HepG2 (cell line): Measurements from ENCODE around the gene RASSF7. TPM values are rescaled to one million over a fixed set of nuclear protein-coding genes. Genes with fewer than 3 reads are reported as not detected.

Experiments
- CERS6 ChIP-seq: sonication (generic); formaldehyde crosslinking; IDR thresholded peaks from 2 replicates; pipeline ENCODE4 v1.5.0; 2020; ENCODE audit warnings: missing genetic modification reagents
- CREB1 ChIP-seq, 2 experiments: fragments of 450-650 bp in 1 of 2; IDR thresholded peaks; 2 replicates each; pipeline ENCODE4 v1.6.1; 2016 to 2017; ENCODE audit warnings: control low read depth in 1 of 2, mild to moderate bottlenecking in 1 of 2, missing compliant biosample characterization in 1 of 2, missing genetic modification characterization in 1 of 2
- CREBL2 ChIP-seq: sonication (generic); formaldehyde crosslinking; IDR thresholded peaks from 2 replicates; pipeline ENCODE4 v1.8.1; 2023; ENCODE audit warnings: missing genetic modification reagents, mild to moderate bottlenecking, borderline replicate concordance
- DMAP1 ChIP-seq: IDR thresholded peaks from 2 replicates; pipeline ENCODE4 v1.6.1; 2016
- HNRNPUL1 ChIP-seq: fragments of 200-400 bp; formaldehyde crosslinking; IDR thresholded peaks from 2 replicates; pipeline ENCODE4 v1.6.1; 2017; ENCODE audit warnings: low read depth, mild to moderate bottlenecking, low read length, moderate library complexity
- KLF6 ChIP-seq: IDR thresholded peaks from 2 replicates; pipeline ENCODE4 v1.8.0; 2016; ENCODE audit warnings: missing biosample characterization, missing genetic modification reagents
- SCMH1 ChIP-seq: sonication (generic); formaldehyde crosslinking; IDR thresholded peaks from 2 replicates; pipeline ENCODE4 v1.9.0; 2021; ENCODE audit warnings: missing genetic modification reagents, mild to moderate bottlenecking, borderline replicate concordance
- SKI ChIP-seq: fragments of 450-650 bp; IDR thresholded peaks from one replicate; pipeline ENCODE4 v1.6.1; 2018; ENCODE audit warnings: mild to moderate bottlenecking; ENCODE audit not compliant: partially characterized antibody
- SNAI1 ChIP-seq: sonication (generic); formaldehyde crosslinking; IDR thresholded peaks from 2 replicates; pipeline ENCODE4 v1.5.0; 2020; ENCODE audit warnings: mild to moderate bottlenecking, missing genetic modification reagents, borderline replicate concordance
- THAP9 ChIP-seq: sonication (generic); formaldehyde crosslinking; IDR thresholded peaks from 2 replicates; pipeline ENCODE4; 2020; ENCODE audit warnings: missing genetic modification reagents, mild to moderate bottlenecking, borderline replicate concordance
- ZBTB14 ChIP-seq: sonication (generic); formaldehyde crosslinking; IDR thresholded peaks from 2 replicates; pipeline ENCODE4 v1.4.0; 2020; ENCODE audit warnings: missing genetic modification reagents
- ZBTB8A ChIP-seq: sonication (generic); formaldehyde crosslinking; IDR thresholded peaks from 2 replicates; pipeline ENCODE4 v1.4.0; 2020; ENCODE audit warnings: mild to moderate bottlenecking, low read depth, missing genetic modification reagents, borderline replicate concordance
- ZC3H4 ChIP-seq: sonication (generic); formaldehyde crosslinking; IDR thresholded peaks from 2 replicates; pipeline ENCODE4 v1.4.0; 2020; ENCODE audit warnings: missing genetic modification reagents, borderline replicate concordance
- ZNF510 ChIP-seq: sonication (generic); formaldehyde crosslinking; IDR thresholded peaks from 2 replicates; pipeline ENCODE4 v1.4.0; 2020; ENCODE audit warnings: low read depth, mild to moderate bottlenecking, missing genetic modification reagents
- ZNF7 ChIP-seq: IDR thresholded peaks from 2 replicates; pipeline ENCODE4 v1.6.1; 2016; ENCODE audit warnings: missing biosample characterization, missing genetic modification reagents
- ZSCAN21 ChIP-seq: sonication (generic); formaldehyde crosslinking; IDR thresholded peaks from 2 replicates; pipeline ENCODE4 v1.8.0; 2022; ENCODE audit warnings: mild to moderate bottlenecking, missing genetic modification reagents, moderate library complexity, borderline replicate concordance
- ZSCAN29 ChIP-seq: sonication (generic); formaldehyde crosslinking; conservative IDR thresholded peaks from 2 replicates; pipeline ENCODE4 v1.4.0; 2020; ENCODE audit warnings: mild to moderate bottlenecking, missing genetic modification reagents
- polyA plus RNA-seq, 8 experiments: library from polyadenylated mRNA; depleted of rRNA in 3 of 8; stranded (reverse) in 7 of 8; unstranded in 1 of 8; fragments of >200 nt; fragmentation: Illumina TruSeq in 4 of 8; extraction: Trizol in 4 of 8; gene quantifications; 2 replicates each; pipeline versions ENCODE4 v1.2.1 to v1.2.3, GENCODE V29; 2011 to 2016; ENCODE audit warnings: low read depth in 4 of 8, missing spikeins in 1 of 8, mixed read lengths in 1 of 8; ENCODE audit not compliant: insufficient read depth in 1 of 8
- total RNA-seq, 5 experiments: library from RNA; depleted of rRNA; stranded (reverse); fragments of >200 nt; fragmentation: Illumina TruSeq; extraction: Trizol; gene quantifications; 2 replicates each; pipeline ENCODE4 v1.2.3, GENCODE V29; 2016; ENCODE audit warnings: low read depth in 1 of 5
- TF ChIP-seq, protein P1 (sequence below): sonication (generic); formaldehyde crosslinking; IDR thresholded peaks from 2 replicates; pipeline ENCODE4 v1.8.0; 2022; ENCODE audit warnings: missing genetic modification reagents, low read depth, mild to moderate bottlenecking, borderline replicate concordance
- TF ChIP-seq, protein P2 (sequence below): sonication (generic); formaldehyde crosslinking; IDR thresholded peaks from 2 replicates; pipeline ENCODE4 v1.4.0; 2020; ENCODE audit warnings: mild to moderate bottlenecking, low read depth, missing genetic modification reagents
- TF ChIP-seq, protein P3 (sequence below): sonication (generic); formaldehyde crosslinking; IDR thresholded peaks from 2 replicates; pipeline ENCODE4 v1.4.0; 2020; ENCODE audit warnings: low read depth, mild to moderate bottlenecking, missing genetic modification reagents

Gene RASSF7
- total and polyA plus RNA-seq, 2 of the 13 experiments (the other 11 are each of a cell fraction or from before 2014, with no cell fraction given), result 20.2 to 28.6 TPM

- 0 out of 2 replicates have a peak, but pooled peaks have one; percentile 29 for TF ChIP-seq THAP9 (CRISPR knock-in tag)
- TF ChIP-seq, protein P1, sequence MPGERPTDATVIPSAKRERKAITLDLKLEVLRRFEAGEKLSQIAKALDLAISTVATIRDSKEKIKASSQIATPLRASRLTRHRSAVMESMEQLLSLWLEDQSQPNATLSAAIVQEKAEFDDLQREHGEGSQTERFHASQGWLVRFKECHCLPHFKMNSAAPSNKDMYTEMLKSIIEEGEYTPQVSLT (CRISPR knock-in tag), result no peak
- TF ChIP-seq, protein P2, sequence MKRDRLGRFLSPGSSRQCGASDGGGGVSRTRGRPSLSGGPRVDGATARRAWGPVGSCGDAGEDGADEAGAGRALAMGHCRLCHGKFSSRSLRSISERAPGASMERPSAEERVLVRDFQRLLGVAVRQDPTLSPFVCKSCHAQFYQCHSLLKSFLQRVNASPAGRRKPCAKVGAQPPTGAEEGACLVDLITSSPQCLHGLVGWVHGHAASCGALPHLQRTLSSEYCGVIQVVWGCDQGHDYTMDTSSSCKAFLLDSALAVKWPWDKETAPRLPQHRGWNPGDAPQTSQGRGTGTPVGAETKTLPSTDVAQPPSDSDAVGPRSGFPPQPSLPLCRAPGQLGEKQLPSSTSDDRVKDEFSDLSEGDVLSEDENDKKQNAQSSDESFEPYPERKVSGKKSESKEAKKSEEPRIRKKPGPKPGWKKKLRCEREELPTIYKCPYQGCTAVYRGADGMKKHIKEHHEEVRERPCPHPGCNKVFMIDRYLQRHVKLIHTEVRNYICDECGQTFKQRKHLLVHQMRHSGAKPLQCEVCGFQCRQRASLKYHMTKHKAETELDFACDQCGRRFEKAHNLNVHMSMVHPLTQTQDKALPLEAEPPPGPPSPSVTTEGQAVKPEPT (CRISPR knock-in tag), result no peak
- TF ChIP-seq HNRNPUL1, result no peak
- TF ChIP-seq, protein P3, sequence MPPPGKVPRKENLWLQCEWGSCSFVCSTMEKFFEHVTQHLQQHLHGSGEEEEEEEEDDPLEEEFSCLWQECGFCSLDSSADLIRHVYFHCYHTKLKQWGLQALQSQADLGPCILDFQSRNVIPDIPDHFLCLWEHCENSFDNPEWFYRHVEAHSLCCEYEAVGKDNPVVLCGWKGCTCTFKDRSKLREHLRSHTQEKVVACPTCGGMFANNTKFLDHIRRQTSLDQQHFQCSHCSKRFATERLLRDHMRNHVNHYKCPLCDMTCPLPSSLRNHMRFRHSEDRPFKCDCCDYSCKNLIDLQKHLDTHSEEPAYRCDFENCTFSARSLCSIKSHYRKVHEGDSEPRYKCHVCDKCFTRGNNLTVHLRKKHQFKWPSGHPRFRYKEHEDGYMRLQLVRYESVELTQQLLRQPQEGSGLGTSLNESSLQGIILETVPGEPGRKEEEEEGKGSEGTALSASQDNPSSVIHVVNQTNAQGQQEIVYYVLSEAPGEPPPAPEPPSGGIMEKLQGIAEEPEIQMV (CRISPR knock-in tag), result no peak
- TF ChIP-seq DMAP1 (CRISPR knock-in tag), result peak; percentile 50; the same call in 1 of the 2 replicates
- no peak for TF ChIP-seq SCMH1 (CRISPR knock-in tag)
- no peak for TF ChIP-seq CERS6
- TF ChIP-seq SKI, result no peak
- TF ChIP-seq SNAI1 (CRISPR knock-in tag), result no peak
- no peak for TF ChIP-seq KLF6 (CRISPR knock-in tag)
- TF ChIP-seq ZSCAN21 (CRISPR knock-in tag), result no peak
- TF ChIP-seq ZNF510 (CRISPR knock-in tag), result 0 out of 2 replicates have a peak, but pooled peaks have one; percentile 25
- TF ChIP-seq ZBTB8A (CRISPR knock-in tag), result no peak
- no peak for TF ChIP-seq ZBTB14 (CRISPR knock-in tag)
- TF ChIP-seq CREBL2, result no peak
- TF ChIP-seq ZNF7 (CRISPR knock-in tag), result no peak
- TF ChIP-seq ZSCAN29 (CRISPR knock-in tag), result no peak
- 0 out of 2 replicates have a peak, but pooled peaks have one; percentile 16 for TF ChIP-seq CREB1 (IDR thresholded peaks at IDR 0.05)
- TF ChIP-seq CREB1 (CRISPR knock-in tag; IDR thresholded peaks at IDR 0.05), result no peak
- TF ChIP-seq ZC3H4, result no peak
Observed at GRCh38 chr11:559712-560304, 962 bp upstream of the RASSF7 start (continued).
